ENCODE measurements around the gene CAPN5.

- TF ChIP-seq, protein P1, sequence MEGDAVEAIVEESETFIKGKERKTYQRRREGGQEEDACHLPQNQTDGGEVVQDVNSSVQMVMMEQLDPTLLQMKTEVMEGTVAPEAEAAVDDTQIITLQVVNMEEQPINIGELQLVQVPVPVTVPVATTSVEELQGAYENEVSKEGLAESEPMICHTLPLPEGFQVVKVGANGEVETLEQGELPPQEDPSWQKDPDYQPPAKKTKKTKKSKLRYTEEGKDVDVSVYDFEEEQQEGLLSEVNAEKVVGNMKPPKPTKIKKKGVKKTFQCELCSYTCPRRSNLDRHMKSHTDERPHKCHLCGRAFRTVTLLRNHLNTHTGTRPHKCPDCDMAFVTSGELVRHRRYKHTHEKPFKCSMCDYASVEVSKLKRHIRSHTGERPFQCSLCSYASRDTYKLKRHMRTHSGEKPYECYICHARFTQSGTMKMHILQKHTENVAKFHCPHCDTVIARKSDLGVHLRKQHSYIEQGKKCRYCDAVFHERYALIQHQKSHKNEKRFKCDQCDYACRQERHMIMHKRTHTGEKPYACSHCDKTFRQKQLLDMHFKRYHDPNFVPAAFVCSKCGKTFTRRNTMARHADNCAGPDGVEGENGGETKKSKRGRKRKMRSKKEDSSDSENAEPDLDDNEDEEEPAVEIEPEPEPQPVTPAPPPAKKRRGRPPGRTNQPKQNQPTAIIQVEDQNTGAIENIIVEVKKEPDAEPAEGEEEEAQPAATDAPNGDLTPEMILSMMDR (IDR thresholded peaks at IDR 0.05) = no peak
- no peak for TF ChIP-seq POLR2A (IDR thresholded peaks at IDR 0.05; ENCODE audit: low read depth)
- TF ChIP-seq POLR2AphosphoS5 (IDR thresholded peaks at IDR 0.05) = no peak
These were observed 21.6 kb downstream of the CAPN5 start for GRCh38 chr11:77088236-77089003.
